ENCODE measurements around the gene GYPA.
A peak's percentile ranks its signal among the peaks of the same experiment; 100 is the strongest.
"Not testable (repeated sequence)": the region's sequence is repeated elsewhere in the genome, so short reads cannot be mapped to it uniquely, and the experiment has no call there.

GYPA gene

DNA sequence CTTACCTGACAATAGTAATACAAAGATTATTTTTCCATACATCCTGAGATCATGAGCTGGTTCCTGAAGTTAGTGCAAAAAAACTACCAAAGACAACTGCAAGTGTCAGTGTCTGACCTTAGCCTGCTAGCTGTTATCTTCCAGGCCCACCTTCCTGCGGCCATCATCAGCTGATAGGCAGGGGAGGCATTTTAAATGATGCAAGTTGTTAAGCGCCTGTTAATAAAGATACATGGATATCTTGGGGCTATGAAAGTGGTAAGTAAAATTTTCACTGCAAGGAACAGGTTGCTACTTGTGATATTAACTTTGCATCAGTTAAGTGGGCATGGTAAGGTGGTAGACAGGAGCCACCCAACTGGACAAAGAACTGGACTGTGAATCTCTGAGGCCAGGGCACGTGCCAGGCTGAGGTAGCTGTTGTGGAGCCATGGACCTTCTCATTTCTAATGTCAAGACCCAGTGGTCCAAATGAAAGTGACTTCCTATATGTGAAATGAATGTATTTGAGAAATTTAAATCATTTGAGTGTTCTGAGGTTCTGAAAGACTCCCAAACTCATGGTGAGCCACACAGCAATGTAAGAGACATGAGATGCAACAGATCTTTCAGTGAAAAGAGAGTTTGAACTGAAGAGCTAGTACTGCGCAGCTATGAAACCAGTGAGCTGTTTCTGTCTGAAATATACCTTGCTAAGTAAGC, at the start of gene GYPA:
GYPA (minus strand) TSS at position 125 of the 702 bp plus-strand sequence; CDS start at position 42, 83 bp downstream.
- not testable (repeated sequence) for DNase-seq (ENCODE audit: low read depth)

DNA sequence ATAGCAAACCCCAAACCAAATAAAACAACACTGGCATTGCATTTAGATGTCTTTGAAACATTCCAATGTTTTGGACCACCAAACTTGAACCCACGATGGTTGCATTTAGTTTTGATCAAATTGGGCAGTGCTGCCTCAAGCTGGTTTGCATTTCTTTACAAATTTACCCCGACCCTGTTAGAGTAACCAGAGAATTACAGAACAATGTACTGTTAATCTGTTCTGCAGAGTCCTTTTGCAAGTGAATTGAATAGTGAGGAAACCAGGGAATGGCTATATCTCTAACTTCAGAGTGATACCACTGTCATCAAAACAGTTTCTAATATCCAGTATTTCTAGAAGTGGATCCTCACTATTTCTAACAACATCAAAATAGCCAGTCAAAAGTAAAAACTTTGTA, 49.5 kb upstream of the GYPA start:
- no peak for DNase-seq (ENCODE audit: low read depth)

DNA sequence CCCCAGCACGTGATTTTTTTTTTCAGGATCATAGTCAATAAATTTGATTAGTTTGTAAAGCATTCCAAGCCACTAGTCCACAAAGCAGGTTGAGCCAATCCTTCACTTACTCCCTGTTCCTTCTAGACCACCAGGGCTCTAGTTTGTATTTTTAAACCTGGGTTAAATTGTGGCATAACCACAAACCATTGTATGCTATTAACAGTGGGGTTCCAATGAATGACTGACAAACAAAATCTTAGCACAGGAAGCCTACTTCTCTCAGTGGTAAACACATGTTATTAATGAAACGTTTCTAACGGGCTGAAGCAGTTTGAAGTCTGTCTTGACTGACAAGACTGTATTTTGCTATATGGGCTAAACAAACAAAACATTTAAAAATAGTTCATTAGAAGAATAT, 48.6 kb upstream of the GYPA start:
- no peak for DNase-seq (ENCODE audit: low read depth)

- DNase-seq (ENCODE audit: low read depth): no peak
These were observed 44.6 kb upstream of the GYPA start for GRCh38 chr4:144185086-144185485.

DNA sequence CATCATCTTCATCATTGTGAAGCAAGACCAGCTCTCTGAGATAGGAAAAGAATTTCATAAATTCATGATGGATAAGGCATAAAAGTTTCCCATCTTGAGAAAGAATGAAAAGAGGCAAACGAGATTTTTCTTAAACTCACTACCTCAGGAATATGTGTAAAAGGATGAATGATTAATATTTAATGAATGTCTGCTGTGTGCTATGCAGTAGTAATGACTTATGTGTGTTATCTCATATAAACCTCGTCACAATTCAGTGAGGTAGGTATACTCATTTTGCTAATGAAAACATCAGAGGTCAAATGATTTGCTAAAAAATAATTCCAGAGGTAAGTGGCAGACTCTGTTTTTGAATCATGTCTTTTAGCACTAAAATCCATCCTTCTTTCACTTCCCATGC, 42.6 kb upstream of the GYPA start:
- no peak for DNase-seq (ENCODE audit: low read depth)

GRCh38 chr4:144181391-144181790, 40.9 kb upstream of the GYPA start:
- no peak for DNase-seq (ENCODE audit: low read depth)

GRCh38 chr4:144179152-144179739, 38.7 kb upstream of the GYPA start:
- peak; percentile 14 for DNase-seq (ENCODE audit: low read depth)

GRCh38 chr4:144178414-144178813, 37.9 kb upstream of the GYPA start:
- peak; percentile 48 for DNase-seq (ENCODE audit: low read depth)

GRCh38 chr4:144176476-144176875, 36.0 kb upstream of the GYPA start:
- peak; percentile 27 for DNase-seq (ENCODE audit: low read depth)

- DNase-seq (ENCODE audit: low read depth): peak; percentile 64
These were observed 34.0 kb upstream of the GYPA start for GRCh38 chr4:144174401-144175067.

DNA sequence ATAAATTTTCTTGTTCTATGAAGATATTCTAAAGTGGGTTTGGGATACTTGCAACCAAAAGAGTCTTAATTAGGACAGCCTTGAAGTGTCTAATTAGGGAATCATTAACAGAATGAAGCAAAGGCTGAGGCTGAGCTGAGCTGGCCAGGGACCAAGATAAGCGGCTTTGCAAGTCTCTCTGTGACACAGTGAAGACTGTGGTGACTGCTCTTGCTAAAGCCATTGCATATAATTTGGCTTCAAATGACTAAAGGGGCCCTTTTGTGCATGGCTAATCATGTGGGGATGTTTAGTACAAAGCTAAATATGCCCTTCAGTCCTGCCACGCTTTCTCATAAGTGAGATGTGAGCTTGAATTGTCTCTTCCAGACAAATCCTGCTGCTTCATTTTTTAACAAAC, 31.2 kb upstream of the GYPA start:
- no peak for DNase-seq (ENCODE audit: low read depth)

- DNase-seq (ENCODE audit: low read depth): no peak
These were observed 28.7 kb upstream of the GYPA start for GRCh38 chr4:144169211-144169610.

DNA sequence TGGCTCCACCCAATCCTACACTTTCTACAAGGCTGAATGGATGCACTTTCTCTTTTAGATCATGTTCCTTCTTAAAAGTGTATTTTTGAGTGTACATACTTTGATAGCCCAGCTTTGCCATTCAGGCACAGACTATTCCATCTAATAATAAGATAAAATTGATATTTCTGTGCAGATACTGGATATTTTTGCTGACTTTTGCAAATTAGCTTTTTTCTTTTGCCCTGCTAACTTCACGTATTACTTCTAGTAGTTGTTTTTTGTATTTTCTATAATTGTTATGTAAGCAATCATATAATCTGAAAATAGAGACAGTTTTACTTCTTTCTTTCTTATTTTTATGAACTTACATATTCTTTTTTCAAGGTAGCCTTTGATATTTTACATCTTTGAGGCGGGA, 13.5 kb upstream of the GYPA start:
- no peak for DNase-seq (ENCODE audit: low read depth)

DNA sequence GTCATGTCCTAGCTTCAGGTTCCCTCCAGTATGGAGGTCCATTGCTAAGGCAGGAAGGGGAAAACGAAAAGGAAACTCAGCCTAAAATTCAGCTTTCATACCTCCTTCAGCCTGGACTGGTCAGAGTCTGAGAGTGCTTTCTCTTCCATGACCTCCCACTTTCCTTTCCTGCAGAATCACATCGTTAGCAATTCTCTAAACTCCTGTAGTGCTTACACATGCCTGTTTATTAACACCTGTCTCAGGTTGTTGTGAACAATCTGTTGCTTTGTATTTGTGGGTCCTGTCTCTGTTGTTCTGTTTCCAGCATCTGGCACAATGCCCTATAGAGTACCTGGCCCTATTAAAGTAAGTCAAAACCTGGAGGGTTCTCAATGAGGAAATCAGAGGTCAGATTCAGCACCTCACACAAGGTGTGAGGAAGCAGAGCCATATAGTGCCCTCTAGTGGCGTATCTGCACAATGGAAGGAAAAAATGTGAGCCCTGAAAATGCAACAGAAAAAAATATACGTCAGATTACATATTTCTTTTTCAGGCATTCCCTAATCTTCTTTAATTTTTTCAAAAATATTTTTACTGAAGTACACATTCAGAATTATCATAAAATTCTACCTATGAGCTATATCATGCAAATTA, 2.3 kb upstream of the GYPA start:
- not testable (repeated sequence) for DNase-seq (ENCODE audit: low read depth)

GRCh38 chr4:144141493-144141892, 975 bp upstream of the GYPA start:
- no peak for DNase-seq (ENCODE audit: low read depth)

GRCh38 chr4:144139991-144140390, 527 bp downstream of the GYPA start:
- DNase-seq (ENCODE audit: low read depth): not testable (repeated sequence)

GRCh38 chr4:144139547-144139946, 971 bp downstream of the GYPA start:
- DNase-seq (ENCODE audit: low read depth): not testable (repeated sequence)

DNA sequence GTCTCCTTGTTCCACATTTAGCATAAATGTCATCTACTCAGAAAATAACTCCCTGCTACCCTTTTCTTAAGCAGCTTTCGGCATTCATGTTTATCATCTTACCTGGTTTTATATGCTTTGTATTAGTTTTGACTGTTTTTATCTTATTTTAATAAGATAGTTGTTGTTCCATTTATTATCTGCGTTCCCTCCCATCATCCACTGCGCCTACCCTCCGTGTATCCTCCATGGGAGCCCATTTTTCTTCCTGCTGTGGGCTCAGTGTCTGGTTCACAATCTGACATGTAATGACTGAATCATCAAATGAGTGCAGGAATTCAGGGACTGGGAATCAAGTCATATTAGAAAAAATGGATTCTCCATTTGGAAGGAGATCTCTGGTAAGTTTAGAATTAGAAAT, 2.3 kb downstream of the GYPA start:
- DNase-seq (ENCODE audit: low read depth): not testable (repeated sequence)

DNA sequence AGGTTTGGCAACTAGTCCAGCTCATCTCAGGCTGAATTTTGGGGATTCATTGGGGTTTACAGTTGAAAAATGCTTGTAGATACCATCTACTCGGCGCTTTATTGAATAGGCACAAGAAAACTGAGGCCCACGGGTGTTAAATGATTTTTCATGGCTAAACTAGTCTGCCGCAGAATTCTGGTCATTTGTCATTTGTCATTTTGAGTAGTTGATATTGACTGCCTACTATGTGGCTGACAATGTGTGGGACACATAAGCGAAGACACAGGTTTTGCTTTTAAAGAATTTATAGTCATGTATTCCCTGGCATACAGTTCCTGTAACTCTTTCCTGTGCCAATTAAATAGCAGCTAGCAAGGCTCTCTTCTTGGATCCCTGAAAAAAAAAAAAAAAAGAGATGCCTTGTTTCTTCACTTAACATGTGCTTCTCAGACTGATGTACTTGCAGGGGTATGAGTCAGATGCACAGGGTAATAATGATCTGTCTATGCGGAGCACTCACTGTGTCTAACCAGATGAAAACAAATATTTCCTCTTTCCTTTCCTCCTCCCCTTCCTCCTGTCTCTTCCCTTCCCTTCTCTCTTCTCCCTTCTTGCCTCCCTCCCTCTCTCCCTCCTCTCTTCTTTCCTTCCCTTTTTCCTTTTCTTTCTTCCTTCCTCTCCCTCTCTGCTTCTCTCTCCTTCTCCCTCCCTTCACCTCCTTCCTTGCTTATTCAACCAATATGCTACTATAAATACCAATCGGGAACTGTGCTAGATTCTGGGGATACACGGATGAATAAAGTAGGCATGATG, 3.2 kb downstream of the GYPA start:
- DNase-seq (ENCODE audit: low read depth): not testable (repeated sequence)

DNA sequence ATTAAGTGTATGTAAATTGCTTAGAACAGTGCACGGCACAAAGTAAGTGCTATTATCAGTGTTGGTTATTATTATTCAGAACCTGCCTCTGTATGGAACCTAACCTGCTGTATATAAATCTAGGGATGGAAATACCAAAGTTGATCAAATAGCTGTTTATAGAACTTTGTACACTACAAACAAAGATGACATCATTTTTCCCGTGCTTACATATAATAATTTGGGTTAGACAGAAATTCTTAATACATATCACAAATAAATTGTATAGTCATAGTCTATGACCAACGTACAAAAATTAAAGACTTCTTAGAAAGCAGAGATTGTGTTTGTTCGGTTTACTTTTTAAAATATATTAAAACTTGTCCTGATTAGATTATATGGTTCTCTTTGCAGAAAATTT, 4.3 kb downstream of the GYPA start:
- not testable (repeated sequence) for DNase-seq (ENCODE audit: low read depth)

DNA sequence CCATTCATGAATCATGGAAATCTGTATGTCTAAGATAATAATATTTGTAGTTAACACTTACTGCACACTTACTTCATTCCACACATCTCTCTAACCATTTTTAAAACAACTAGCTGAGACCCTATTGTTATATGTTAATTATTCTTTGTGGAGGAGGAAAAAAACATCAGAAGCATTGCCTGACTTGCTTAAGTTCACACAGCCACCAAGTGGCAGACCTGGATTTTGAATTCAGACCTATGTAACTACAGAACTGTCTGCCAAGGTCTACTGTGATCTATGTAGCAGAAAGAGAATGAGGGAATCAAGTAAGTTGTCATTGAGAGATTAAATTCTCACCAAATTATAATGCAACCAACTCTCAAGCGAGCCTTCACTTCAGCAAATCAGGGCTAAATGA, 10.4 kb downstream of the GYPA start:
- not testable (repeated sequence) for DNase-seq (ENCODE audit: low read depth)

GRCh38 chr4:144129336-144129875, 11.1 kb downstream of the GYPA start:
- not testable (repeated sequence) for DNase-seq (ENCODE audit: low read depth)

All from HS-27A (cell line).